Tibial nerve (tissue), 3 donors: ENCODE data around the gene SIRT7.

Source experiments
- POLR2A ChIP-seq, 2 donors: fragments of 450-650 bp; IDR thresholded peaks; one replicate each; pipeline ENCODE4 v1.6.1; 2017; ENCODE audit warnings: antibody characterized with exemption in 2 of 2, mild to moderate bottlenecking in 2 of 2, moderate library complexity in 2 of 2
- TF ChIP-seq, protein P1 (sequence below), 5 experiments: fragments of 200-600 bp in 3 of 5; fragments of 450-650 bp in 2 of 5; sonication (generic) in 3 of 5; IDR thresholded peaks; one replicate each; pipeline ENCODE4 v1.5.1; 2016 to 2019; ENCODE audit warnings: antibody characterized with exemption in 5 of 5, mild to moderate bottlenecking in 3 of 5, moderate library complexity in 2 of 5

GRCh38 chr17:81935709-81936084 lies 17.7 kb upstream of the SIRT7 start:
- TF ChIP-seq, protein P1, sequence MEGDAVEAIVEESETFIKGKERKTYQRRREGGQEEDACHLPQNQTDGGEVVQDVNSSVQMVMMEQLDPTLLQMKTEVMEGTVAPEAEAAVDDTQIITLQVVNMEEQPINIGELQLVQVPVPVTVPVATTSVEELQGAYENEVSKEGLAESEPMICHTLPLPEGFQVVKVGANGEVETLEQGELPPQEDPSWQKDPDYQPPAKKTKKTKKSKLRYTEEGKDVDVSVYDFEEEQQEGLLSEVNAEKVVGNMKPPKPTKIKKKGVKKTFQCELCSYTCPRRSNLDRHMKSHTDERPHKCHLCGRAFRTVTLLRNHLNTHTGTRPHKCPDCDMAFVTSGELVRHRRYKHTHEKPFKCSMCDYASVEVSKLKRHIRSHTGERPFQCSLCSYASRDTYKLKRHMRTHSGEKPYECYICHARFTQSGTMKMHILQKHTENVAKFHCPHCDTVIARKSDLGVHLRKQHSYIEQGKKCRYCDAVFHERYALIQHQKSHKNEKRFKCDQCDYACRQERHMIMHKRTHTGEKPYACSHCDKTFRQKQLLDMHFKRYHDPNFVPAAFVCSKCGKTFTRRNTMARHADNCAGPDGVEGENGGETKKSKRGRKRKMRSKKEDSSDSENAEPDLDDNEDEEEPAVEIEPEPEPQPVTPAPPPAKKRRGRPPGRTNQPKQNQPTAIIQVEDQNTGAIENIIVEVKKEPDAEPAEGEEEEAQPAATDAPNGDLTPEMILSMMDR (IDR thresholded peaks at IDR 0.05): no peak
- TF ChIP-seq POLR2A (IDR thresholded peaks at IDR 0.05): no peak
